GM23338 (cell line): ENCODE results near the gene TAF4B. TPM values are rescaled to one million over a fixed set of nuclear protein-coding genes. Genes with fewer than 3 reads are reported as not detected.
"Not testable (repeated sequence)": the region's sequence is repeated elsewhere in the genome, so short reads cannot be mapped to it uniquely, and the experiment has no call there.

Experiments used
- ATAC-seq: fragments of 200-7000 bp; cut with Tn5 transposase; 3 replicates; pipeline ENCODE4 v1.9.1; 2020
- DNase-seq: peaks from one replicate; pipeline ENCODE4 v3.0.0-alpha.2; 2015; ENCODE audit warnings: low spot score
- H2AFZ ChIP-seq: fragments of 200-600 bp; sonication (generic); 2 replicates; pipeline ENCODE4 v1.8.0; 2016; ENCODE audit warnings: antibody characterized with exemption, mild to moderate bottlenecking, moderate library complexity
- H3F3A ChIP-seq: fragments of 200-600 bp; sonication (generic); replicated peaks from 2 replicates; pipeline ENCODE4 v1.8.0; 2017; ENCODE audit warnings: antibody characterized with exemption, mixed run types, low read depth
- H3K27ac ChIP-seq: fragments of 200-600 bp; sonication (generic); 2 replicates; pipeline ENCODE4 v1.6.1; 2016; ENCODE audit warnings: low read depth
- H3K27me3 ChIP-seq: fragments of 200-600 bp; sonication (generic); 2 replicates; pipeline ENCODE4 v1.8.0; 2016; ENCODE audit warnings: mild to moderate bottlenecking, mixed run types, moderate library complexity; ENCODE audit not compliant: insufficient read depth
- H3K36me3 ChIP-seq: fragments of 200-600 bp; sonication (generic); 2 replicates; pipeline ENCODE4 v1.8.0; 2016; ENCODE audit warnings: mild to moderate bottlenecking; ENCODE audit not compliant: insufficient read depth
- H3K4me1 ChIP-seq: fragments of 200-600 bp; sonication (generic); 2 replicates; pipeline ENCODE4 v1.8.0; 2016; ENCODE audit warnings: mild to moderate bottlenecking, moderate library complexity; ENCODE audit not compliant: insufficient read depth
- H3K4me2 ChIP-seq: fragments of 200-600 bp; sonication (generic); 2 replicates; pipeline ENCODE4 v1.7.1; 2017; ENCODE audit warnings: mixed run types
- H3K4me3 ChIP-seq: fragments of 200-600 bp; sonication (generic); 2 replicates; pipeline ENCODE4 v1.6.1; 2016; ENCODE audit warnings: mixed run types
- H3K79me2 ChIP-seq: fragments of 200-600 bp; sonication (generic); replicated peaks from 2 replicates; pipeline ENCODE4 v1.8.0; 2017; ENCODE audit warnings: mild to moderate bottlenecking; ENCODE audit not compliant: insufficient read depth
- H3K9me2 ChIP-seq: fragments of 200-600 bp; sonication (generic); 2 replicates; pipeline ENCODE4 v1.8.0; 2017; ENCODE audit not compliant: insufficient read depth
- H4K20me1 ChIP-seq: fragments of 200-600 bp; sonication (generic); replicated peaks from 2 replicates; pipeline ENCODE4 v1.8.0; 2017; ENCODE audit warnings: mild to moderate bottlenecking; ENCODE audit not compliant: insufficient read depth
- H3K27ac Mint-ChIP-seq: 2 replicates; pipeline ENCODE4 v1.8.0; 2020; ENCODE audit warnings: inconsistent platforms, mild to moderate bottlenecking, moderate library complexity, mixed read lengths
- H3K27me3 Mint-ChIP-seq: 3 replicates; pipeline ENCODE4 v1.8.0; 2022; ENCODE audit warnings: low read depth, mild to moderate bottlenecking, moderate library complexity, mixed read lengths, inconsistent platforms; ENCODE audit not compliant: insufficient read depth, poor library complexity
- H3K36me3 Mint-ChIP-seq: 3 replicates; pipeline ENCODE4 v1.8.0; 2021; ENCODE audit warnings: low read depth, mild to moderate bottlenecking, inconsistent platforms, moderate library complexity, mixed read lengths
- H3K4me1 Mint-ChIP-seq: 3 replicates; pipeline ENCODE4 v1.8.0; 2020; ENCODE audit warnings: mild to moderate bottlenecking, inconsistent platforms, mixed read lengths
- H3K4me3 Mint-ChIP-seq: 3 replicates; pipeline ENCODE4 v1.8.0; 2021; ENCODE audit warnings: moderate library complexity, mild to moderate bottlenecking, inconsistent platforms, mixed read lengths
- H3K9me3 Mint-ChIP-seq: 3 replicates; pipeline ENCODE4 v1.8.0; 2020; ENCODE audit warnings: moderate library complexity, mild to moderate bottlenecking, inconsistent platforms, mixed read lengths
- CREB1 ChIP-seq: fragments of 250-450 bp; sonication (Bioruptor Pico); IDR thresholded peaks from 2 replicates; pipeline ENCODE4 v1.5.0; 2020; ENCODE audit warnings: low read depth, mild to moderate bottlenecking, moderate library complexity
- JUNB ChIP-seq: IDR thresholded peaks from one replicate; pipeline ENCODE4 v1.6.1; 2016; ENCODE audit warnings: antibody characterized with exemption; ENCODE audit not compliant: unreplicated experiment
- polyA plus RNA-seq: library from polyadenylated mRNA; unstranded; fragments of >200 nt; fragmentation: Nextera tagmentation; extraction: Ambion mirVana; gene quantifications from 2 replicates; pipeline ENCODE4 v1.2.1, GENCODE V29; 2016
- total RNA-seq: library from RNA; depleted of rRNA; stranded (reverse); fragments of >200 nt; shearing (Covaris generic); gene quantifications from 2 replicates; pipeline ENCODE4 v1.2.3, GENCODE V29; 2014
- TF ChIP-seq, protein P1 (sequence below): fragments of 250-450 bp; sonication (Bioruptor Pico); IDR thresholded peaks from 2 replicates; pipeline ENCODE4 v1.5.0; 2020; ENCODE audit warnings: mild to moderate bottlenecking, moderate library complexity

The TAF4B gene
- total and polyA plus RNA-seq, 2 experiments from 2014 or later, result 9.4 to 27.3 TPM

DNA sequence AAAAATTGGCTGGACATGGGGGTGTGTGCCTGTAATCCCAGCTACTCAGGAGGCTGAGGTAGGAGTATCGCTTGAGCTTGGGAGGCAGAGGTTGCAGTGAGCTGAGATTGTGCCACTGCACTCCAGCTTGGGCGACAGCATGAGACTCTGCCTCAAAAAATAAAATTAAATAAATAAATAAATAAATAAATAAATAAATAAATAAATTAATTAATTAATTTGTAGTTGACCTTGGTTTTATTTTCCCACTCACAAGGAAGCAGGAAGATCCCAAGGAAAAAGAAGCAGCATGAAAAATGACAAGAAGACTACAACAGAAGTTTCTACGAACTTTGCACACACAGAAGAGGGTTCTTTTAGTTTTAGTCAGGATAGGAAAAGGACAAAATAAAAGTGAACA lies 211.4 kb downstream of the TAF4B start:
- H3K9me2 ChIP-seq, H3K27me3 ChIP-seq, ATAC-seq, H4K20me1 ChIP-seq, H2AFZ ChIP-seq, H3K36me3 Mint-ChIP-seq, H3K36me3 ChIP-seq, H3K27me3 Mint-ChIP-seq, H3K4me3 Mint-ChIP-seq, H3K4me2 ChIP-seq, H3F3A ChIP-seq, DNase-seq, H3K4me3 ChIP-seq, H3K4me1 ChIP-seq, H3K9me3 Mint-ChIP-seq, H3K27ac Mint-ChIP-seq, H3K79me2 ChIP-seq, H3K27ac ChIP-seq: not testable (repeated sequence)
- peaks cover 15% of the 10 kb centered on the region; the same call in 2 of the 3 replicates for H3K4me1 Mint-ChIP-seq

GRCh38 chr18:26438980-26439379 lies 212.7 kb downstream of the TAF4B start:
- H3K79me2 ChIP-seq, result no peaks in the 10 kb centered on the region
- no peak overlapping the region for H3K4me3 Mint-ChIP-seq

More at GRCh38 chr18:26438980-26439379, 212.7 kb downstream of the TAF4B start:
- H3K9me2 ChIP-seq, result no peaks in the 10 kb centered on the region
- H4K20me1 ChIP-seq, result no peaks in the 10 kb centered on the region
- no peaks in the 10 kb centered on the region for H3K27me3 Mint-ChIP-seq
- H3K27me3 ChIP-seq, result no peaks in the 10 kb centered on the region
- H2AFZ ChIP-seq, result no peak overlapping the region
- TF ChIP-seq, protein P1, sequence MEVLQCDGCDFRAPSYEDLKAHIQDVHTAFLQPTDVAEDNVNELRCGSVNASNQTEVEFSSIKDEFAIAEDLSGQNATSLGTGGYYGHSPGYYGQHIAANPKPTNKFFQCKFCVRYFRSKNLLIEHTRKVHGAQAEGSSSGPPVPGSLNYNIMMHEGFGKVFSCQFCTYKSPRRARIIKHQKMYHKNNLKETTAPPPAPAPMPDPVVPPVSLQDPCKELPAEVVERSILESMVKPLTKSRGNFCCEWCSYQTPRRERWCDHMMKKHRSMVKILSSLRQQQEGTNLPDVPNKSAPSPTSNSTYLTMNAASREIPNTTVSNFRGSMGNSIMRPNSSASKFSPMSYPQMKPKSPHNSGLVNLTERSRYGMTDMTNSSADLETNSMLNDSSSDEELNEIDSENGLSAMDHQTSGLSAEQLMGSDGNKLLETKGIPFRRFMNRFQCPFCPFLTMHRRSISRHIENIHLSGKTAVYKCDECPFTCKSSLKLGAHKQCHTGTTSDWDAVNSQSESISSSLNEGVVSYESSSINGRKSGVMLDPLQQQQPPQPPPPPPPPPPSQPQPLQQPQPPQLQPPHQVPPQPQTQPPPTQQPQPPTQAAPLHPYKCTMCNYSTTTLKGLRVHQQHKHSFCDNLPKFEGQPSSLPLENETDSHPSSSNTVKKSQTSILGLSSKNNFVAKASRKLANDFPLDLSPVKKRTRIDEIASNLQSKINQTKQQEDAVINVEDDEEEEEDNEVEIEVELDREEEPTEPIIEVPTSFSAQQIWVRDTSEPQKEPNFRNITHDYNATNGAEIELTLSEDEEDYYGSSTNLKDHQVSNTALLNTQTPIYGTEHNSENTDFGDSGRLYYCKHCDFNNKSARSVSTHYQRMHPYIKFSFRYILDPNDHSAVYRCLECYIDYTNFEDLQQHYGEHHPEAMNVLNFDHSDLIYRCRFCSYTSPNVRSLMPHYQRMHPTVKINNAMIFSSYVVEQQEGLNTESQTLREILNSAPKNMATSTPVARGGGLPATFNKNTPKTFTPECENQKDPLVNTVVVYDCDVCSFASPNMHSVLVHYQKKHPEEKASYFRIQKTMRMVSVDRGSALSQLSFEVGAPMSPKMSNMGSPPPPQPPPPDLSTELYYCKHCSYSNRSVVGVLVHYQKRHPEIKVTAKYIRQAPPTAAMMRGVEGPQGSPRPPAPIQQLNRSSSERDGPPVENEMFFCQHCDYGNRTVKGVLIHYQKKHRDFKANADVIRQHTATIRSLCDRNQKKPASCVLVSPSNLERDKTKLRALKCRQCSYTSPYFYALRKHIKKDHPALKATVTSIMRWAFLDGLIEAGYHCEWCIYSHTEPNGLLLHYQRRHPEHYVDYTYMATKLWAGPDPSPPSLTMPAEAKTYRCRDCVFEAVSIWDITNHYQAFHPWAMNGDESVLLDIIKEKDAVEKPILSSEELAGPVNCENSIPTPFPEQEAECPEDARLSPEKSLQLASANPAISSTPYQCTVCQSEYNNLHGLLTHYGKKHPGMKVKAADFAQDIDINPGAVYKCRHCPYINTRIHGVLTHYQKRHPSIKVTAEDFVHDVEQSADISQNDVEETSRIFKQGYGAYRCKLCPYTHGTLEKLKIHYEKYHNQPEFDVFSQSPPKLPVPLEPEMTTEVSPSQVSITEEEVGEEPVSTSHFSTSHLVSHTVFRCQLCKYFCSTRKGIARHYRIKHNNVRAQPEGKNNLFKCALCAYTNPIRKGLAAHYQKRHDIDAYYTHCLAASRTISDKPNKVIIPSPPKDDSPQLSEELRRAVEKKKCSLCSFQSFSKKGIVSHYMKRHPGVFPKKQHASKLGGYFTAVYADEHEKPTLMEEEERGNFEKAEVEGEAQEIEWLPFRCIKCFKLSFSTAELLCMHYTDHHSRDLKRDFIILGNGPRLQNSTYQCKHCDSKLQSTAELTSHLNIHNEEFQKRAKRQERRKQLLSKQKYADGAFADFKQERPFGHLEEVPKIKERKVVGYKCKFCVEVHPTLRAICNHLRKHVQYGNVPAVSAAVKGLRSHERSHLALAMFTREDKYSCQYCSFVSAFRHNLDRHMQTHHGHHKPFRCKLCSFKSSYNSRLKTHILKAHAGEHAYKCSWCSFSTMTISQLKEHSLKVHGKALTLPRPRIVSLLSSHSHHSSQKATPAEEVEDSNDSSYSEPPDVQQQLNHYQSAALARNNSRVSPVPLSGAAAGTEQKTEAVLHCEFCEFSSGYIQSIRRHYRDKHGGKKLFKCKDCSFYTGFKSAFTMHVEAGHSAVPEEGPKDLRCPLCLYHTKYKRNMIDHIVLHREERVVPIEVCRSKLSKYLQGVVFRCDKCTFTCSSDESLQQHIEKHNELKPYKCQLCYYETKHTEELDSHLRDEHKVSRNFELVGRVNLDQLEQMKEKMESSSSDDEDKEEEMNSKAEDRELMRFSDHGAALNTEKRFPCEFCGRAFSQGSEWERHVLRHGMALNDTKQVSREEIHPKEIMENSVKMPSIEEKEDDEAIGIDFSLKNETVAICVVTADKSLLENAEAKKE, result no peak
- TF ChIP-seq CREB1, result no peak
- TF ChIP-seq JUNB, result no peak
- H3K4me1 ChIP-seq, result no peaks in the 10 kb centered on the region; the same call in 1 of the 2 replicates
- no peak for ATAC-seq
- peaks cover 3% of the 10 kb centered on the region; the same call in 1 of the 3 replicates for H3K9me3 Mint-ChIP-seq
- peaks cover 15% of the 10 kb centered on the region; the same call in 2 of the 3 replicates for H3K4me1 Mint-ChIP-seq
- no peak for DNase-seq
- no peaks in the 10 kb centered on the region for H3K36me3 ChIP-seq
- H3K4me2 ChIP-seq, result no peak overlapping the region
- no peaks in the 10 kb centered on the region for H3K36me3 Mint-ChIP-seq
- no peaks in the 10 kb centered on the region for H3F3A ChIP-seq
- no peak overlapping the region for H3K27ac Mint-ChIP-seq
- H3K27ac ChIP-seq, result no peak overlapping the region
- no peak overlapping the region for H3K4me3 ChIP-seq
